ENCODE results near the gene CREBL2. TPM values are rescaled to one million over a fixed set of nuclear protein-coding genes. Genes with fewer than 3 reads are reported as not detected.

The CREBL2 gene
- total and polyA plus RNA-seq, 2 of the 13 experiments (the other 11 are each of a cell fraction or from before 2014, with no cell fraction given): 6.9 to 8.4 TPM

DNA sequence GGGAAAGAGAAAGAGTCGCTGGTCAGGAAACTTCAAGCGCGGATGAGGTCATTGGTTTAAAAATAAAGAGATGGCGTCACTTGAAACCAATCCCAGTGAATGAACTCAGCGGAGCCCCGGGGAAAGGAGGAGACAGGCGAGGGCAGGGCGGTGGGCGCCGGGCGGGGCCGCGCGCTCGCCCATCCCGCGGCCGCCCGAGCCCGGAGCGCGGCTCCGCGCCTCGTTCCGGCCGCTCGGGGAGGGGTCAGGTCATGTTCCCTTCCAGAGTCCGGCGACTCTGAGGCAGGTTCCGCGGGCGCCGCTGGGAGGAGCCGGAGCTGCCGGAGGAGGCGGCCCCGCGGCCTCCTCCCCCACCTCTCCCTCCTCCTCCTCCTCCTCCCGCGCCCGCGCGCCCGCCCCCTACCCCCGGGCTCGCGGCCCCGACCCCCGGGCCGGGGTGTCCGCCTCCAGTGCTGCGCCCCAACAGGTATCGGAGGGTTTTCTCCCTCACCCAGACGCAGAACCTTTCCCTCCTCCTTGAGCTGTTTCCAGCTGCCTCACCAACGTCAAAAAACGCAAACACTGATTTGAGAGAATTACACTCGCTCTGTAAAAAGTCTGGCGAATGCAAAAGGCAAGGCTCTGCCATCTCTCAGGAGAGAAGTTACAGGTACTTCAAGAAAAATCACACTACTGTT, 49.0 kb upstream of the CREBL2 start, which contains the start of gene DUSP16 (continued):
- TF ChIP-seq, protein P1, sequence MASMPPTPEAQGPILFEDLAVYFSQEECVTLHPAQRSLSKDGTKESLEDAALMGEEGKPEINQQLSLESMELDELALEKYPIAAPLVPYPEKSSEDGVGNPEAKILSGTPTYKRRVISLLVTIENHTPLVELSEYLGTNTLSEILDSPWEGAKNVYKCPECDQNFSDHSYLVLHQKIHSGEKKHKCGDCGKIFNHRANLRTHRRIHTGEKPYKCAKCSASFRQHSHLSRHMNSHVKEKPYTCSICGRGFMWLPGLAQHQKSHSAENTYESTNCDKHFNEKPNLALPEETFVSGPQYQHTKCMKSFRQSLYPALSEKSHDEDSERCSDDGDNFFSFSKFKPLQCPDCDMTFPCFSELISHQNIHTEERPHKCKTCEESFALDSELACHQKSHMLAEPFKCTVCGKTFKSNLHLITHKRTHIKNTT (CRISPR knock-in tag; IDR thresholded peaks at IDR 0.05): no peak
- TF ChIP-seq, protein P2, sequence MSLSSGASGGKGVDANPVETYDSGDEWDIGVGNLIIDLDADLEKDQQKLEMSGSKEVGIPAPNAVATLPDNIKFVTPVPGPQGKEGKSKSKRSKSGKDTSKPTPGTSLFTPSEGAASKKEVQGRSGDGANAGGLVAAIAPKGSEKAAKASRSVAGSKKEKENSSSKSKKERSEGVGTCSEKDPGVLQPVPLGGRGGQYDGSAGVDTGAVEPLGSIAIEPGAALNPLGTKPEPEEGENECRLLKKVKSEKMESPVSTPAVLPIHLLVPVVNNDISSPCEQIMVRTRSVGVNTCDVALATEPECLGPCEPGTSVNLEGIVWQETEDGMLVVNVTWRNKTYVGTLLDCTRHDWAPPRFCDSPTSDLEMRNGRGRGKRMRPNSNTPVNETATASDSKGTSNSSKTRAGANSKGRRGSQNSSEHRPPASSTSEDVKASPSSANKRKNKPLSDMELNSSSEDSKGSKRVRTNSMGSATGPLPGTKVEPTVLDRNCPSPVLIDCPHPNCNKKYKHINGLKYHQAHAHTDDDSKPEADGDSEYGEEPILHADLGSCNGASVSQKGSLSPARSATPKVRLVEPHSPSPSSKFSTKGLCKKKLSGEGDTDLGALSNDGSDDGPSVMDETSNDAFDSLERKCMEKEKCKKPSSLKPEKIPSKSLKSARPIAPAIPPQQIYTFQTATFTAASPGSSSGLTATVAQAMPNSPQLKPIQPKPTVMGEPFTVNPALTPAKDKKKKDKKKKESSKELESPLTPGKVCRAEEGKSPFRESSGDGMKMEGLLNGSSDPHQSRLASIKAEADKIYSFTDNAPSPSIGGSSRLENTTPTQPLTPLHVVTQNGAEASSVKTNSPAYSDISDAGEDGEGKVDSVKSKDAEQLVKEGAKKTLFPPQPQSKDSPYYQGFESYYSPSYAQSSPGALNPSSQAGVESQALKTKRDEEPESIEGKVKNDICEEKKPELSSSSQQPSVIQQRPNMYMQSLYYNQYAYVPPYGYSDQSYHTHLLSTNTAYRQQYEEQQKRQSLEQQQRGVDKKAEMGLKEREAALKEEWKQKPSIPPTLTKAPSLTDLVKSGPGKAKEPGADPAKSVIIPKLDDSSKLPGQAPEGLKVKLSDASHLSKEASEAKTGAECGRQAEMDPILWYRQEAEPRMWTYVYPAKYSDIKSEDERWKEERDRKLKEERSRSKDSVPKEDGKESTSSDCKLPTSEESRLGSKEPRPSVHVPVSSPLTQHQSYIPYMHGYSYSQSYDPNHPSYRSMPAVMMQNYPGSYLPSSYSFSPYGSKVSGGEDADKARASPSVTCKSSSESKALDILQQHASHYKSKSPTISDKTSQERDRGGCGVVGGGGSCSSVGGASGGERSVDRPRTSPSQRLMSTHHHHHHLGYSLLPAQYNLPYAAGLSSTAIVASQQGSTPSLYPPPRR (CRISPR knock-in tag; IDR thresholded peaks at IDR 0.05; ENCODE audit: borderline replicate concordance): no peak
- 0 out of 2 replicates have a peak, but pooled peaks have one; percentile 17 for TF ChIP-seq ZNF768 (CRISPR knock-in tag; IDR thresholded peaks at IDR 0.05)
- no peak for TF ChIP-seq ZNF780A (CRISPR knock-in tag; IDR thresholded peaks at IDR 0.05)
- TF ChIP-seq, protein P3, sequence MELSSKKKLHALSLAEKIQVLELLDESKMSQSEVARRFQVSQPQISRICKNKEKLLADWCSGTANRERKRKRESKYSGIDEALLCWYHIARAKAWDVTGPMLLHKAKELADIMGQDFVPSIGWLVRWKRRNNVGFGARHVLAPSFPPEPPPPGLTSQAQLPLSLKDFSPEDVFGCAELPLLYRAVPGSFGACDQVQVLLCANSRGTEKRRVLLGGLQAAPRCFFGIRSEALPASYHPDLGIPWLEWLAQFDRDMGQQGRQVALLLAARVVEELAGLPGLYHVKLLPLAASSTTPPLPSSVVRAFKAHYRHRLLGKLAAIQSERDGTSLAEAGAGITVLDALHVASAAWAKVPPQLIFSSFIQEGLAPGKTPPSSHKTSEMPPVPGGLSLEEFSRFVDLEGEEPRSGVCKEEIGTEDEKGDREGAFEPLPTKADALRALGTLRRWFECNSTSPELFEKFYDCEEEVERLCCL (CRISPR knock-in tag; IDR thresholded peaks at IDR 0.05; ENCODE audit: borderline replicate concordance): no peak
- TF ChIP-seq NCOA2 (CRISPR knock-in tag; IDR thresholded peaks at IDR 0.05): no peak
- no peak for TF ChIP-seq NCOR1 (IDR thresholded peaks at IDR 0.05; ENCODE audit: borderline replicate concordance, low read length)
- no peak for TF ChIP-seq ZNF879 (CRISPR knock-in tag; IDR thresholded peaks at IDR 0.05)
- no peak for TF ChIP-seq ZNF33B (CRISPR knock-in tag; IDR thresholded peaks at IDR 0.05)
- TF ChIP-seq, protein P4, sequence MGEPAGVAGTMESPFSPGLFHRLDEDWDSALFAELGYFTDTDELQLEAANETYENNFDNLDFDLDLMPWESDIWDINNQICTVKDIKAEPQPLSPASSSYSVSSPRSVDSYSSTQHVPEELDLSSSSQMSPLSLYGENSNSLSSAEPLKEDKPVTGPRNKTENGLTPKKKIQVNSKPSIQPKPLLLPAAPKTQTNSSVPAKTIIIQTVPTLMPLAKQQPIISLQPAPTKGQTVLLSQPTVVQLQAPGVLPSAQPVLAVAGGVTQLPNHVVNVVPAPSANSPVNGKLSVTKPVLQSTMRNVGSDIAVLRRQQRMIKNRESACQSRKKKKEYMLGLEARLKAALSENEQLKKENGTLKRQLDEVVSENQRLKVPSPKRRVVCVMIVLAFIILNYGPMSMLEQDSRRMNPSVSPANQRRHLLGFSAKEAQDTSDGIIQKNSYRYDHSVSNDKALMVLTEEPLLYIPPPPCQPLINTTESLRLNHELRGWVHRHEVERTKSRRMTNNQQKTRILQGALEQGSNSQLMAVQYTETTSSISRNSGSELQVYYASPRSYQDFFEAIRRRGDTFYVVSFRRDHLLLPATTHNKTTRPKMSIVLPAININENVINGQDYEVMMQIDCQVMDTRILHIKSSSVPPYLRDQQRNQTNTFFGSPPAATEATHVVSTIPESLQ (CRISPR knock-in tag; conservative IDR thresholded peaks at IDR 0.05): no peak
- TF ChIP-seq KLF13 (CRISPR knock-in tag; IDR thresholded peaks at IDR 0.05): no peak
- no peak for TF ChIP-seq GTF2F1 (IDR thresholded peaks at IDR 0.05; ENCODE audit: low read length)
- TF ChIP-seq ZNF572 (CRISPR knock-in tag; IDR thresholded peaks at IDR 0.05): no peak
- TF ChIP-seq HOXA3 (CRISPR knock-in tag; IDR thresholded peaks at IDR 0.05): peak; percentile 82
- TF ChIP-seq ZNF17 (CRISPR knock-in tag; IDR thresholded peaks at IDR 0.05): no peak
- TF ChIP-seq POLR2AphosphoS5 (IDR thresholded peaks at IDR 0.05; ENCODE audit: low read depth, low read length): no peak
- TF ChIP-seq ZNF331 (CRISPR knock-in tag; IDR thresholded peaks at IDR 0.05): 0 out of 2 replicates have a peak, but pooled peaks have one; percentile 43
- TF ChIP-seq RFXAP (CRISPR knock-in tag; IDR thresholded peaks at IDR 0.05; ENCODE audit: borderline replicate concordance): no peak; the same call in 1 of the 2 replicates
- TF ChIP-seq ZNF230 (CRISPR knock-in tag; IDR thresholded peaks at IDR 0.05): no peak

Measured in HepG2 (cell line).